GM12874 (cell line): ENCODE data around the gene TOM1L2.

Experiments
- TF ChIP-seq, protein P1 (sequence below): IDR thresholded peaks from 2 replicates; pipeline ENCODE4 v1.5.1; 2011; ENCODE audit warnings: low read depth, mild to moderate bottlenecking, control low read depth, low read length, moderate library complexity; ENCODE audit not compliant: insufficient read depth

Gene TOM1L2

DNA sequence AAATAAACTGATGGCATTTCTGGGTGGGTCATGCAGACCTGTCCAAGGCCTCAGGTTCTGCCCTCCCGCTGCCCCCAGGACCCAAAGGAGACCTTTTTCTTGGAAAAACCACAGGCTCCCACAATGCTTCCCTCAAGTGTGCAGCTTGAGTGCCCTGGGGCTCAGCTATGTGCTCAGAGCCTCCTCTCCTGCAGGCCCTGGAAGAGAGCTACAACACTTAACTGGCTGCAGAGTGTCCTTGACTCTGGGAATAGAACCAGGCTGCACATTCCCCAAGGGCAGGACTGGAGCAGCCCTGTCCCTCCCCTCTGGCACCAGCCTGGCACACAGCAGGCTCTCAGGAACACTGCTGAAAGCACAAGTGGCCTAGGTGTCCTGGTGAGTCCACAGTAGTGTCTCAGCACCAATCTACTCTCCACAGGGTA is 130.6 kb downstream of the TOM1L2 start:
- TF ChIP-seq, protein P1, sequence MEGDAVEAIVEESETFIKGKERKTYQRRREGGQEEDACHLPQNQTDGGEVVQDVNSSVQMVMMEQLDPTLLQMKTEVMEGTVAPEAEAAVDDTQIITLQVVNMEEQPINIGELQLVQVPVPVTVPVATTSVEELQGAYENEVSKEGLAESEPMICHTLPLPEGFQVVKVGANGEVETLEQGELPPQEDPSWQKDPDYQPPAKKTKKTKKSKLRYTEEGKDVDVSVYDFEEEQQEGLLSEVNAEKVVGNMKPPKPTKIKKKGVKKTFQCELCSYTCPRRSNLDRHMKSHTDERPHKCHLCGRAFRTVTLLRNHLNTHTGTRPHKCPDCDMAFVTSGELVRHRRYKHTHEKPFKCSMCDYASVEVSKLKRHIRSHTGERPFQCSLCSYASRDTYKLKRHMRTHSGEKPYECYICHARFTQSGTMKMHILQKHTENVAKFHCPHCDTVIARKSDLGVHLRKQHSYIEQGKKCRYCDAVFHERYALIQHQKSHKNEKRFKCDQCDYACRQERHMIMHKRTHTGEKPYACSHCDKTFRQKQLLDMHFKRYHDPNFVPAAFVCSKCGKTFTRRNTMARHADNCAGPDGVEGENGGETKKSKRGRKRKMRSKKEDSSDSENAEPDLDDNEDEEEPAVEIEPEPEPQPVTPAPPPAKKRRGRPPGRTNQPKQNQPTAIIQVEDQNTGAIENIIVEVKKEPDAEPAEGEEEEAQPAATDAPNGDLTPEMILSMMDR, result no peak

DNA sequence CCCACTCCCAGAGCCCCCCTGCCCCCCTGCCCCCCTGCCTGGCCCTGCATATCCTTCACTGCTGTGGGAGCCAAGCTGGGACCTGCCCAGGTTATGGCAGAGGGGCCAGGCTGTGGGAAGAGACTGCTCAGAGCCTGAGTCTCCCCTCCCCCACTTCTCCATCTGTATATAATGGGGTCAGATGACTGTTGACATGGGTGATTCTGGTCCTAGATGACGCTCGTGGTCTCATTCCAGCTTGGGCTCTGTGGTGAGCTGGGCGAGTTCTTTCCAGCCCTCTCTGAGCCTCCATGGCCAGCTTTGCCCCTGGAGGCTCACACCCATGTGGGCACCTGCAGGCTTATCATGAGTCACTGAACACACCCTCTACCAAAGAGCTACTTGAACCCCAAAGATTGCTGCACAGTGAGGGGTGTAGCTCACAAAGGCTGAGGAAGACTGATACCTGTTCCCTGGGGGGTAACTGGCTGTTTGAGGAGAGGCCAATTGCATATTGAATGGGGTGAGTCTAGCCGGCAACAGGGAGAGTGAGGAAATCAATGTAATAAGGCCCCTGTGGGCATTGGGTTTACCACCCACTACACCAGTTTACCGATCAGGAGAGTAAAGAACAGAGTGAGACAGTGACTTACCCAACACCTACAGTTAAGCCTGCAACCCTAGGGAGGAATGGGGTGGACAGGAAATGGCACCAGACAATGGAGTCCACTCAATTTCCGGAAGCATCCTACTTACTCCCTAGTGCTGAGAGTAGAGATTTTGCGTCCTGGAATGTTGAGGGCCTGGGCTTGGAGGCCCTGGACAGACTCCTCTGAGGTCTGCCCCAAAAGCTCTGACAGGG is 131.2 kb downstream of the TOM1L2 start:
- TF ChIP-seq, protein P1, result no peak

DNA sequence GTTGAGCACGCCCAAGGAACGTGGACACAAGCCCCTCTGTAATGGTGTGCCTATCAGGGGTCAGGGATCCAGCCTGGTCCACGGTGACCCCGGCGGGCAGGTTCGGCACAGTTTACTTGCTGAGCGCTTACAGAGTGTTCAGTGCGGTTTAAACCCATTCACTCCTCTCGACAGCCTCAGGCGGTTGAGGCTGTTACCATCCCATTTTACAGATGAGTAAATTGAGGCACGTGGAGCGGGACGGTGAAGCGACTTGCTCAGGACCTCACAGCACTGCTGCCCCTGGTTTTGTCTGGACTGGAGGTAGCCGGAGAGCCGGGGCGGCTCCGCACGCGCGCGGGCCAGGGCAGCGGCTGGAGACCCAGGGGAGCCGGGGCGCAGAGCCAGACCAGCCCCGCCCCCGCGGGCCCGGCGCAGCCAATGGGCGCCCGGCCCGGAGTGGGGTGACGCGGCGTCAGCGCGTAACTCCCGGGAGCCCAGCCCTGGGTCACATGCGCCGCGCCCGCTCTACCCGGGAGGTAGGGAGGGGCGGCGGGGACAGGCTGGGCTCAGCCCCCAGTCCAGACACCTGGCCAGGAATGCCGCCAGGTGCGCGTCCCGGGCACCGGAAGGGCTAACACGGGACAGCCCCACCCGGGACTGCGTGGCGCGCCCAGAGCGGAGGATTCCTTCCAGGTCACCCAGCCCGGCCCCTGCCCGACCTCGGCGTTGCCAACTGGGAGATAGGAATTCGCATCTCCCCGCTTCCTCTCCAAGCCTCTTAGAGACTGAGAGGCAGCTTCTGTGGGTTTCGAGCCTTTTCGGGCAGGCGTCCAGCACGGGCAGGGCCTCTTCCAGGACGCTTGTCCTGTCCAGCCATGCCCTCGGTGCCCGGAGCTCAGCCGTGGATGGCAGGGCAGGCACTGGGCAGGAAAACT is 132.2 kb downstream of the TOM1L2 start:
- TF ChIP-seq, protein P1, result no peak

DNA sequence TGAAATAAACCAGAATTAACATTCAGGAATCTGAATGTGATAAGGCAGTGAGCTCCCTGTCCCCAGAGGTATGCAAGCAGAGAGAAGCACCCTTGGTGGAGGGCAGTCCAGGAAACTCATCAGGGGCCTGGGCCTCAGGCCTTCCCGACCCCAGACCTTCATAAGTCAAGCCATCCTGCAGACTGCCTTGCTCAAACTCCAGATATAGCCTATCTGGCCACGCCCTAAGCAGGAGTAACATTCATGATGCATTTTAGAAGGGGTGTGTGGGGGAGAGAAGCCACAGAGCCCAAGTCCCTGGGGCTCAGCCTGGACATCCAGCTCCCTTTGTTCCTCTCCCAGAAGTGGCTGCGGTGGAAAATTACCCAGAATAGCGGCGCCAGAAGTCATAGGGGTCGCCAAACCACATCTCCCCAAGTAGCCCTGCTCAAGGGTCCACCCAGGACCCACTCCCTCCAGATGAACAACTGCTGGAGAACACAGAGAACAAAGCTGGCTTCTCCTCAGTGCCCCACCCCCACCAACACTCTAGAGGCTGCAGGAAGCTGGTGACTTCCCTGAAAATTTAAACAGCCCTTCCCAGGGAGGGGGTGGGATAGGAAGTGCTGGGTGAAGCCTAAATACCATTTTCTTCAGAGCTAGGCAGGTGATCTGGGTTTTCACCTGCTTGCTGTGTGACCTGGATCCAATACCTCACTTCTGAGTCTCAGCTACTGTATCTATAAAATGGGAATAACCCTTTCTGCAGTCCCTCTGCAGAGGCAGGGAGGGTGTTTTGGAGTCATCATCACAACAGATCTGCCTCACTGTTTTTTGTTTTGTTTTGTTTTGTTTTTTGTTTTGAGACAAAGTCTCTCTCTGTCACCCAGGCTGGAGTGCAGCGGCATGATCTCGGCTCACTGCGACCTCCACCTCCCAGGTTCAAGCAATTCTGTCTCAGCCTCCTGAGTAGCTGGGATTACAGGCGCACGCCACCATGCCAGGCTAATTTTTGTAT is 133.9 kb downstream of the TOM1L2 start:
- TF ChIP-seq, protein P1, result no peak

DNA sequence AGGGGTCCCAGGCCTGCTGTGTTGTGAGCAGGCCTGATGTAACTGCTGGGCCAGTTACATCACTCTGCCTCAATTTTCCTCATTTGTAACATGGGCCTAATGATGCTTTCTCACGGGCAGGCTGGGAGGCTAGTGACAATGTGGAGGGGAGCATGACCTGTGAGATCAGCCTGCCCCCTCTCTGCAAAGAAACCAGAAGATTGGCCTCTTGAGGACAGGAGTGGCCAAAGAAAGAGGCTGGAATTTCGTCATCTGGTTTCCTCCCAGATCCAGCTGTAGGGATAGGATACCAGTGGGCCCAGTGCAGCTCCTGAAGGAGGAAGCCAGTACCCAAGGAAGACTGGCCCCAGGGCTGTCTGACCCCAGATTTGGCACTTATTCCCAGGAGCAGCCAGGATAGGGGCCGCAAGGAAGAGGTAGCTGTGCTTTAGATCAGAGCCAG is 134.8 kb downstream of the TOM1L2 start:
- TF ChIP-seq, protein P1, result no peak

DNA sequence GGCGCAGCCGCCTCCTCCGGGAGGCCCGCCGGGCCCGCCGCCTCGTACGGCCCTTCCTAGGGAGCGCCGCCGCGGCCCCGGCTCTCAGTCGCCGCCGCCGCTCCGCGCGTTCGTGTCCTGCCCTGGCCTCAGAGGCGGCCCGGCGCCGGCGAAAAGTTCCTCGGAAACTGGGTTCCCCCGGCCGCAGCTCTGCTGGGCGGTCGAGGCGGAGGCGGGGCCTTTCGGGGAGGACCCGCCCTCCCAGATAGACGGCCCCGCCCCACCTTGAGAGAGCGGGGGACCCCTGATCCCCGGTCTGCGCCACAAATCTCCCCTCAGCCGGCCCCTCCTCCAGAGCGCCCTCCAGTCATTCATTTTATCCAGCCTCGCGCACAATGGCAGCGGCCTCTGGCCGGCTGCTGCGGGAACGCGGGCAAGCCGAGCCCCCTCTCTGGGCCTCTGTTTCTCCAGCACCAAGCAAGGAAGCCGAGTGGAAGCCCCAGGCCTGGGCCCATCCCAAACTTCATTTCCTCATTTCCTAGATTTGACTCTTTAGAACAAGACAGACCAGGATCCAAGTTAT is 135.3 kb downstream of the TOM1L2 start, which contains the start of gene SREBF1:
SREBF1 (minus strand) TSS at position 169 of the 562 bp plus-strand sequence. CDS start 169 bp downstream, outside the sequence.
- TF ChIP-seq, protein P1, result no peak
